B cell (primary cell): ENCODE results near the gene SHROOM2. TPM values are rescaled to one million over a fixed set of nuclear protein-coding genes. Genes with fewer than 3 reads are reported as not detected.

Source experiments
- ATAC-seq: fragments of 200-7000 bp; cut with Tn5 transposase; one replicate; pipeline ENCODE4 v1.10.0; 2021; ENCODE audit warnings: low read depth, mild to moderate bottlenecking, moderate number of reproducible peaks, moderate library complexity
- CTCF ChIA-PET: fragments of 350-600 bp; sonication (Branson Sonifier 250); formaldehyde crosslinking; loops from one replicate; lab custom pipeline; 2021; ENCODE audit warnings: antibody characterized with exemption, inconsistent platforms; lab: Charles Lee
- POLR2A ChIA-PET: fragments of 350-600 bp; sonication (Branson Sonifier 250); formaldehyde crosslinking; loops from one replicate; lab custom pipeline; 2021; ENCODE audit warnings: antibody characterized with exemption; lab: Charles Lee
- DNase-seq: peaks from one replicate; pipeline ENCODE4 v3.0.0; 2013
- H2AFZ ChIP-seq: 2 replicates; pipeline ENCODE4 v1.6.1; 2012; ENCODE audit warnings: mild to moderate bottlenecking, low read depth, low read length; ENCODE audit not compliant: insufficient read depth, poor library complexity, severe bottlenecking
- H3K27ac ChIP-seq, 2 donors: 1 replicate in 1 of 2; 2 replicates in 1 of 2; pipeline ENCODE4 v1.5.1; 2012 to 2013; ENCODE audit warnings: low read length in 2 of 2, mild to moderate bottlenecking in 2 of 2, moderate library complexity in 1 of 2
- H3K27me3 ChIP-seq, 4 experiments: fragments of 200-600 bp in 1 of 4; sonication (generic) in 1 of 4; replicated peaks in 1 of 4; 1 replicate in 2 of 4; 2 replicates in 2 of 4; pipeline versions ENCODE4 v1.6.1 to v1.7.0; 2013 to 2016; ENCODE audit warnings: low read length in 3 of 4, mild to moderate bottlenecking in 2 of 4, mixed read lengths in 1 of 4, moderate library complexity in 1 of 4; ENCODE audit not compliant: insufficient read depth in 4 of 4, control insufficient read depth in 3 of 4; ENCODE audit errors: control extremely low read depth in 1 of 4
- H3K36me3 ChIP-seq, 2 experiments: replicated peaks in 1 of 2; 1 replicate in 1 of 2; 2 replicates in 1 of 2; pipeline versions ENCODE4 v1.6.1 to v1.7.1; 2013; ENCODE audit warnings: low read length in 1 of 2; ENCODE audit not compliant: insufficient read depth in 2 of 2, control insufficient read depth in 1 of 2; ENCODE audit errors: control extremely low read depth in 1 of 2, extremely low read depth in 1 of 2
- H3K4me1 ChIP-seq, 2 donors: fragments of 200-600 bp in 1 of 2; sonication (generic) in 1 of 2; 1 replicate in 1 of 2; 2 replicates in 1 of 2; pipeline versions ENCODE4 v1.5.1 to v1.6.1; 2013 to 2017; ENCODE audit warnings: low read length in 2 of 2; ENCODE audit not compliant: control insufficient read depth in 2 of 2, insufficient read depth in 2 of 2
- H3K4me2 ChIP-seq: replicated peaks from 2 replicates; pipeline ENCODE3; 2012; ENCODE audit warnings: mild to moderate bottlenecking, low read depth, low read length; ENCODE audit not compliant: poor library complexity, severe bottlenecking
- H3K4me3 ChIP-seq, 5 experiments: fragments of 200-600 bp in 1 of 5; sonication (generic) in 1 of 5; 1 replicate in 3 of 5; 2 replicates in 2 of 5; pipeline versions ENCODE4 v1.5.1 to v1.7.0; 2011 to 2016; ENCODE audit warnings: low read length in 4 of 5, mild to moderate bottlenecking in 4 of 5, low read depth in 2 of 5, control low read depth in 1 of 5, moderate library complexity in 1 of 5; ENCODE audit not compliant: insufficient read depth in 1 of 5; ENCODE audit errors: control extremely low read depth in 1 of 5, extremely low read depth in 1 of 5
- H3K79me2 ChIP-seq: fragments of 200-600 bp; sonication (generic); one replicate; pipeline ENCODE4 v1.6.0; 2016; ENCODE audit warnings: low read length; ENCODE audit not compliant: control insufficient read depth, insufficient read depth
- H3K9ac ChIP-seq: fragments of 200-600 bp; sonication (generic); 2 replicates; pipeline ENCODE4 v1.6.1; 2017; ENCODE audit warnings: mild to moderate bottlenecking, low read length, moderate library complexity
- H3K9me3 ChIP-seq, 3 donors: one replicate each; pipeline versions ENCODE4 v1.6.1 to v1.7.1; 2013; ENCODE audit warnings: low read length in 2 of 3; ENCODE audit not compliant: control insufficient read depth in 2 of 3, insufficient read depth in 1 of 3; ENCODE audit errors: control extremely low read depth in 1 of 3
- H4K20me1 ChIP-seq: 2 replicates; pipeline ENCODE4 v1.6.0; 2012; ENCODE audit warnings: mild to moderate bottlenecking, low read length; ENCODE audit not compliant: insufficient read depth, control insufficient read depth, poor library complexity, severe bottlenecking
- H3K27ac Mint-ChIP-seq: one replicate; pipeline ENCODE4 v1.8.0; 2021; ENCODE audit warnings: mixed read lengths
- H3K27me3 Mint-ChIP-seq: one replicate; pipeline ENCODE4 v1.8.0; 2021; ENCODE audit warnings: mixed read lengths
- H3K4me1 Mint-ChIP-seq: one replicate; pipeline ENCODE4 v1.8.0; 2021; ENCODE audit warnings: mixed read lengths
- H3K4me3 Mint-ChIP-seq: one replicate; pipeline ENCODE4 v1.8.0; 2021; ENCODE audit warnings: mixed read lengths
- H3K9me3 Mint-ChIP-seq: one replicate; pipeline ENCODE4 v1.8.0; 2022; ENCODE audit warnings: mixed read lengths; ENCODE audit not compliant: insufficient read depth
- CTCF ChIP-seq: fragments of 200-600 bp; IDR thresholded peaks from one replicate; pipeline ENCODE4 v1.8.0; 2022; ENCODE audit warnings: antibody characterized with exemption, mild to moderate bottlenecking
- EZH2 ChIP-seq: IDR thresholded peaks from 2 replicates; pipeline ENCODE4 v1.6.1; 2012; ENCODE audit warnings: borderline replicate concordance, low read depth, mild to moderate bottlenecking, moderate library complexity, low read length; ENCODE audit not compliant: insufficient read depth, poor library complexity, severe bottlenecking
- WGBS: methylation state at CpG from one replicate; pipeline ENCODE4 v1.1.5; 2013; ENCODE audit warnings: missing lambda C conversion rate; ENCODE audit not compliant: insufficient coverage; 5-methylcytosine and 5-hydroxymethylcytosine counted together
- intact Hi-C: fragments of 100-400 bp; cut with micrococcal nuclease; formaldehyde crosslinking; loops from one replicate; pipeline ENCODE4 v1.10.0; 2022
- polyA plus RNA-seq: library from polyadenylated mRNA; depleted of rRNA; stranded (reverse); fragments of >200 nt; gene quantifications from 2 replicates; pipeline ENCODE4 v1.2.3, GENCODE V29; 2012
- total RNA-seq, 2 donors: library from RNA; stranded (reverse); fragments of 120-200 nt in 1 of 2; gene quantifications; 1 replicate in 1 of 2; 2 replicates in 1 of 2; pipeline versions ENCODE4 v1.2.3 to v1.2.4, GENCODE V29; 2013 to 2022

SHROOM2 gene
- total and polyA plus RNA-seq, 2 donors (not counting 1 experiment from before 2014, with no cell fraction given) = not detected

- intact Hi-C loops = loop anchor here (2.0 to 5.0 kb wide), 3 partner anchors 18 to 125 kb away; no protein-coding TSS in a partner anchor
- H3K27me3 Mint-ChIP-seq = no peaks in the 10 kb centered on the region
- no peak overlapping the region for H3K4me3 ChIP-seq
- no peaks in the 10 kb centered on the region for H4K20me1 ChIP-seq
- WGBS = 94% methylated on average over 8 of the region's 9 CpGs
- no peaks in the 10 kb centered on the region for H3K9me3 ChIP-seq
- no peak overlapping the region for H3K4me3 Mint-ChIP-seq
- no peaks in the 10 kb centered on the region for H3K27me3 ChIP-seq
- no peaks in the 10 kb centered on the region for H3K79me2 ChIP-seq
- H3K4me1 ChIP-seq = peaks cover 0 to 6% of the 10 kb centered on the region in 2 donors
- ATAC-seq = no peak
- no peak for DNase-seq
- H3K36me3 ChIP-seq = no peaks in the 10 kb centered on the region
- no peak overlapping the region for H3K27ac Mint-ChIP-seq
- H2AFZ ChIP-seq = no peak overlapping the region
- H3K4me2 ChIP-seq = no peak overlapping the region
- H3K27ac ChIP-seq = no peak overlapping the region
- H3K9me3 Mint-ChIP-seq = no peaks in the 10 kb centered on the region
- H3K9ac ChIP-seq = no peak overlapping the region
- H3K4me1 Mint-ChIP-seq = peaks cover 11% of the 10 kb centered on the region
- TF ChIP-seq CTCF (no peak), EZH2 (no peak)
- ChIA-PET CTCF (interaction anchor here (1.1 to 6.5 kb wide), 14 partner anchors 14 to 123 kb away, joined by 3 to 160 read pairs (median 4); no protein-coding TSS in a partner anchor), POLR2A (interaction anchor here (1.8 kb wide), 1 partner anchor 114 kb away, joined by 7 read pairs; no protein-coding TSS in a partner anchor)
Measured at GRCh38 chrX:9997041-9997440, 210.8 kb downstream of the SHROOM2 start.

GRCh38 chrX:9997524-9997923 is 211.3 kb downstream of the SHROOM2 start:
- Histone ChIP-seq H3K79me2 (no peaks in the 10 kb centered on the region), H3K27ac (no peak overlapping the region), H2AFZ (no peak overlapping the region), H3K4me1 (peaks cover 0 to 6% of the 10 kb centered on the region in 2 donors), H4K20me1 (no peaks in the 10 kb centered on the region), H3K4me2 (no peak overlapping the region), H3K27me3 (no peaks in the 10 kb centered on the region), H3K4me3 (no peak overlapping the region), H3K9ac (no peak overlapping the region), H3K36me3 (no peaks in the 10 kb centered on the region), H3K9me3 (no peaks in the 10 kb centered on the region)
- CTCF ChIA-PET = interaction anchor here (0.9 to 6.5 kb wide), 14 partner anchors 10 to 123 kb away, joined by 3 to 160 read pairs (median 3); no protein-coding TSS in a partner anchor
- peaks cover 11% of the 10 kb centered on the region for H3K4me1 Mint-ChIP-seq
- H3K27me3 Mint-ChIP-seq = no peaks in the 10 kb centered on the region
- no peak for TF ChIP-seq EZH2
- TF ChIP-seq CTCF = no peak
- intact Hi-C loops = loop anchor here (2.0 to 5.0 kb wide), 3 partner anchors 17 to 125 kb away; no protein-coding TSS in a partner anchor
- ATAC-seq (peak; percentile 69), DNase-seq (peak; percentile 31)
- WGBS = 94% methylated on average over 4 of the region's 8 CpGs
- no peaks in the 10 kb centered on the region for H3K9me3 Mint-ChIP-seq
- H3K4me3 Mint-ChIP-seq = no peak overlapping the region
- POLR2A ChIA-PET = interaction anchor here (1.8 kb wide), 1 partner anchor 114 kb away, joined by 7 read pairs; no protein-coding TSS in a partner anchor
- peak overlapping the region; percentile 10 for H3K27ac Mint-ChIP-seq
